HL-60/S4 (cell line): ENCODE results near the gene TCF23.
"Not testable (repeated sequence)": the region's sequence is repeated elsewhere in the genome, so short reads cannot be mapped to it uniquely, and the experiment has no call there.

Experiments
- in situ Hi-C: fragments of 300-500 bp; cut with MboI; formaldehyde crosslinking; loops from 2 replicates; pipeline ENCODE4 v1.14.3; 2022; ENCODE audit warnings: low sequenced_read_pairs

Gene TCF23

DNA sequence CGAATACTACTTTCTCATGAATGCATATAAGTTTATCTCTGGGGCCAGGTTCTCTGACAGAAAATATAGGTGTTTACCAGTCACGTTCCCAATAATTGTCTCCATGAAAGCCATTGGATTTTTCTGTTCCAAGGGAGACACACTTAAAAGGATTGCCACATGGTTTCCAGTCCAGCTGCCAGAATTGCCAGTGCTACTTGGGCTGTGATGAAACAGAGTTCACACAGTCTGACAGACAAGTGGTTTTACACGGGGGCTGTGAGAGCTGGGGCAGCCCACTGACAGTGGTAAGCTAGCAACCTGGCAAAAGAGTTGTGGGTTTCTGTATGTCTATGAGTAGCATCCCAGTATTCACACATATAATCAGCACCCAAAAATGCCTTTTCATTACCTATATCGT is 35.3 kb downstream of the TCF23 start:
- in situ Hi-C loops = no loop called here

DNA sequence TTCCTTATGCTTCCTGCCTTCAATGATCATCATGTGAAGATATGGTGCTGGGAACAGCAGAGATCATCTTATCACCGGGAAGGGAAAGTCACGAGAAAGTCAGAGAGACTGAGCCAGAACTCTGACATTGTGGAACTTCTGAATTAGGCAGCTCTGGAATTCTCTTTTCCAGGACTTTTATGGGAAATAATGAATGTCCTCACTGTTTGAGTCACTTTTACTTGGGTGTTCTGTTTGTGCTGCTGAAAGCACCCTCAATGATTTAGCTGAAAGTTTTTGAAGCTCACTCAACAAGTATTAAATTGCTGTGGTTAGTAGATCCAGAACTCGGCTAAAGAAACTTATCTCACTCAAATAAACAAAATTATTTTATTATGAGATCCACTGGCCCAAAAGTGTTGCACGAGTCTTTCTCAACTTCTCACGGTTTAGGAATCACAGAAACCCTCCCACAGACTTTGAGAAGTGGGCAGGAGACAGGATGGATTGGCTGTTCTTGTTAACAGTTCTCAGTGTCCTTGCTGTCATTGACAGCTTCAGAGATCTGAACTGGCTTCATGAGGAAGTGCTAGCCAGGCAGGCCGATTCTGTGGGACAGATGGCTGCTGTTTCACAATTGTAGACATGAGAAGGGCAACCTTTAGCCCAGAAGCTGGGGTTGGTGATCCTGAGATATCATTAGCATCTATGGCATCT is 36.7 kb downstream of the TCF23 start:
- in situ Hi-C loops = no loop called here

DNA sequence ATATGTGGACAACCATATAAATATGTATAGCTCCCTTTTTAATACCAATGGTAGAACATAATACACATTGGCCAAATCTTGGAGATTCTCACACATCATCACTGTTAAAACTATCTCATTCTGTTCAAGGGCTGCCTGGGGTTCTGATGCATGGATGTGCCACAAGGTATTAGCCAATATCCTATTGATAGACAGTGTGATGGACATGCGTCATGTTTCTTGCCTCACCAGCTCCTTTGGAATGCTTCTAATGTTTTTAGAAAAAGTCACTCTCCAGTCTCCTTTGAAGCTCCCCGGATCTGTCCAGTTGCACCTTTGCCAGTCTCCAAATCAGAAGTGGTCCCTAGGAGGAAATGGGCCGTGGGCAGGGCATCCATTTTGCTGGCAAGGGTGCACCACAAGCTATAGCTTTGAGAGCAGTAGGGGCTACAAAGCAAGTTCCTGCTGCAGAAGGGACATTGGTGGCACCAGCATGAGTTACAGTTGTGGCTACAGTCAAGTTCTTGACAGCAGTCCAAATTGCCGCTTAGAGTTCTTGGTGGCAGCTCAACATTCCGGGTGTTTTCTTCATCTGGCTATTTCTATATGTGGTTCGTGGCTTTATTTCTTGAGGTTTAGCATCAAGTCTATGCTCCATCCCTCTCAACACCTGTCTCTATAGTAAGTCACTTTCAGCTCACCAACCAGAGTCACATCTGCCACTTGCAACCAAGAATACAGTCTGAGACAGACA is 38.0 kb downstream of the TCF23 start:
- in situ Hi-C loops = no loop called here

DNA sequence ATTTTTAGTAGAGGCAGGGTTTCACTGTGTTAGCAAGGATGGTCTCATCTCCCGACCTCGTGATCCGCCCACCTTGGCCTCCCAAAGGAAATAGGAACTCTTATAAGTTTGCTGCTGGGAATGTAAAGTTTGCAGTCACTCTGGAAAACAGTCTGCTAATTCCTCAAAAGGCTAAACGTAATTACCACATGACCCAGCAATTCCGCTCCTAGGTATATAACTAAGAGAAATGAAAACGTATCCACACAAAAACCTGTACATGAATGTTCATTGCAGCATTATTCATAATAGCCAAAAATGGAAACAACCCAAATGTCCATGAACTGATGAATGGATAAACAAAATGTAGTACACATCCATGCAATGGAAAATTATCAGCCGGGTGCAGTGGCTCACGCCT is 41.2 kb downstream of the TCF23 start:
- in situ Hi-C loops = no loop called here

DNA sequence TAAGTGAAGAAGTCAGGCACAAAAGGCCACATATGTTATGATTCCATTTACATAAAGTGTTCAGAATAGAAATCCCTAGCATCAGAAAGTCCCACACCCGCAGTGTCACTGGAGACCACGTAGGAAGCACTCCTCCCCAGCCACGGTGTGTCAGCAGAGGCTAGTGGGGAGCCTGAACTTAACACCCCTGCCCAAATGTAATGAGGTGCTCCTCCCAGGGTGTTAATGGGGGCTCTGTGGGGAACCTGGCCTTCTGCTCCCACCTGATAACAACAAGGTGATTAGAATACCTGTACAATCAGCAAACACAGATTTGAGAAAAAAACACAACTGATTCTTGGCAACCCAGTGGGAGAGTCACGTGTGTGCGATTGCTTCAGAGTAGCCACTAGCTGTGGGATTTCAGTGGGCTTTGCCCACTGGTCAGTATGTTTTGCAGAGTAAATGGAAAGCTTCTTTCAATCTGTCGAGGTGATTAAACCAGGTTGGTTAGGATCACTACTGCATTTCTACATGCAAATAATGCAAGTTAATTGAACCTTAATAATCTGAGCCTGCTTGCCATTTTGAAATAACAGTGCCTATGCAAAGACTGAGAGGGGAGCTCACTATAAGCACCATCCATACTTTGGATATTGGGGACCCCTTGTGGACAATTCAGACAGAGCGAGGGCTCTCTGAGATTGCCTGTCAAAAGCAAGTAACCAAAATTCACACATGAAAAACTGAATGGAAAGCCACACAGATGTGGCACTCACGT is 42.4 kb downstream of the TCF23 start:
- in situ Hi-C loops = no loop called here

DNA sequence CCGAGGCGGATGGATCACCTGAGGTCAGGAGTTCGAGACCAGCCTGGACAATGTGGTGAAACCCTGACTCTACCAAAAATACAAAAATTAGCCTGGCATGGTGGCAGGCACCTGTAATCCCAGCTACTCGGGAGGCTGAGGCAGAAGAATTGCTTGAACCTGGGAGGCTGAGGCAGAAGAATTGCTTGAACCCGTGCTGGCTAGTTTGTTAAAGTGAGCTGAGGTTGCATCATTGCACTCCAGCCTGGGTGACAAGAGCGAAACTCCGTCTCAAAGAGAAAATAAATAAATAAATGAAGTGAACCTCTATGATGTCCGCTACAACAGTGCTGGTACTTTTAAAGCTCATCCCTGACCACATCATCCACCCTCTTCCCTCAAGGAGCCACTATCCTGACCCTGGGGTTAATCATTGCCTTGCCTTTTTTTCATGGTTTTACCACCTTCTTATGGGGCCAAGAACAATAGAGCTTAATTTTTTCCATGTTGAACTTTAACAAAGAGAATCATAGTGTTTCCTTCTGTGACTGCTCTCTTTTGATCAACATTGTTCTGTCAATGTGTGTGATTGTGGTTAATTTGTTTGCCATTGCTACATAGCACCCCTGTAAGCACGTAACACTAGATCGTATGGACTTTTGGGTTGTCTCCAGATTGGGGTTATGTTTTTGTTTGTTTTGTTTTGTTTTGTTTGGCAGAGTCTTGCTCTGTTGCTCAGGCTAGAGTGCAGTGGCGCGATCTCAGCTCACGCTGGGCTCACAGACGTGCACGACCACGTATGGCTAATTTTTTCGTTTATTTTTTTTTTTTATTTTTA is 45.9 kb downstream of the TCF23 start:
- in situ Hi-C loops = no loop called here

DNA sequence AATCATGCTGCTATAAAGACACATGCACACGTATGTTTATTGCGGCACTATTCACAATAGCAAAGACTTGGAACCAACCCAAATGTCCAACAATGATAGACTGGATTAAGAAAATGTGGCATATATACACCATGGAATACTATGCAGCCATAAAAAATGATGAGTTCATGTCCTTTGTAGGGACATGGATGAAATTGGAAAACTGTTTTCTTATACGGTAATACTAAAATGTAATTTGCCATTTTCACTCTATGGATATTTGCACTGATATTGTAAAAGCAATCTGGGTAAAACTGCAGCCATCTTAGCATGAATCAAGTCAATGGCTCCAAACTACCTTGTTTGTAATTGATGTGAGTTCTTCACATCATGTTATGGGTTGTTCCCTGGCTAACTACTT is 47.0 kb downstream of the TCF23 start:
- in situ Hi-C loops = not testable (repeated sequence)

DNA sequence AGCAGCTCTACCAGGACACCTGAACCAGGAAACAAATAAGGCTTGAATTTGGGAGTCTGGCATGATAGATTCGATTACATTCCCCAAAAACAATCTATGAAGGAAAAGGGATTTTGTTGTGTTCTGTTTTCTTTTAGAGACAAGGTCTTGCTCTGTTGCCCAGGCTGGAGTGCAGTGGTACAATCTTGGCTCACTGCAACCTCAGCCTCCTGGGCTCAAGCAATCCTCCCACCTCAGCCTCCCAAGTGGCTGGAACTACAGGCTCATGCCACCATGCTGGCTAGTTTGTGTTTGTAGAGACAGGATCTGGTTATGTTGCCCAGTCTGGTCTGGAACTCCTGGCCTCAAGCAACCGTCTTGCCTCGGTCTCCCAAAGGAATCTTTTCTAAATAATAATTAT is 49.3 kb downstream of the TCF23 start:
- in situ Hi-C loops = not testable (repeated sequence)

DNA sequence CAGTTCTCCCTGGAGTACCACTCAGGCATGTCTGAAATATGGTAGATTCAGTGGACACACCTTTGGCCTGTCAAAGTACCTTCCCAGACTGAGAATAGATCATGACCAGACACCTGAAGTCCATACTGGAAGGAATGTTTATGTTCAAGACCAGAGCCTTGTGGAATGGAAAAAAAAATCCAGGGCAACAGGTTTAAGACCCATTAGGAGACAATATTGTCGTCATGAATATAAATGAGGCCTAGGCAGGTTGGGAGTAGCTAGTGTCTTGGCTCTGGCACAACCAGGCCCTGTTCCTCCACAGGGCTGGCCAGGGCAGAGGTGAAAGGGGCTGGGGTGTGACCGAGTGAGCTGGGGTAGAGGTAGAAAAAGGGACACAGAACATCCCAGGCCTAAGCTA is 49.8 kb downstream of the TCF23 start:
- in situ Hi-C loops = no loop called here

DNA sequence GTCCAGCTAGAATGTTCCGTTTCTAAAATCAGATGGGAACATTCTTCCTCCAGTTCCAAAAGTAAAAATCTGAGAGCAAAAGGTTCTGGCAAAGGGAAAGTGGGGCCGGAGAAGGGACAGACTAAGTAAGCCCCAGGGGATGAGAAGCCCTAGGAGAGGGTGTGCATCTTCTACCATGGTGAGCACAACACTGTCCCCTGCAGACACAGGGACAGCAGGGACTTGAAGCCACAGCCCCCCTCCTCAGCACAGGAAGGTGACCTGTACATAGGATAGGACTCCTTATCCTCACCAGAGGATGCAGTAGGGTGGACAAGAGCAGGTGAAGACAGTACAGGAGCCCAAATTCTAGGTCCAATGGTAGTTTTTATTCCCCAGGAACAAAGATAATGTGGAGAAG is 50.4 kb downstream of the TCF23 start:
- in situ Hi-C loops = no loop called here

DNA sequence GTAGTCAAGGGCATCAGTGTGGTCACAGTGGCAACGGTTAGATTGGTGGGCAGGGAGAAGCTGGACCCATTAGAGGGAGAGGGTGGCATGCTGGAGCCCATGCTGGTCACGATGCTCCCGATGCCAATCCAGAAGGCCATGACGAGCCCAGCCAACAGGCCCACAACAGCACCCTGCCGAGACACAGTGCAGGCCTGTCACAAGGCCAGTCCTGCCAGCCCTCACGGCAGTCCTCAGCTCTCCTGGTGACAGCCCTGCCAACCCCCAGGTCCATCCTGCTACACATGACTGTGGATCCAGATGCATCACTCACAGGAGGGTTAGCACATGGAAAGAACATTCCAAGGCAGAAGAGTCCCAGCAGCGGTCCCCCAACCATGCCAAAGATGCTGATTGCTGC is 52.9 kb downstream of the TCF23 start:
- in situ Hi-C loops = no loop called here

DNA sequence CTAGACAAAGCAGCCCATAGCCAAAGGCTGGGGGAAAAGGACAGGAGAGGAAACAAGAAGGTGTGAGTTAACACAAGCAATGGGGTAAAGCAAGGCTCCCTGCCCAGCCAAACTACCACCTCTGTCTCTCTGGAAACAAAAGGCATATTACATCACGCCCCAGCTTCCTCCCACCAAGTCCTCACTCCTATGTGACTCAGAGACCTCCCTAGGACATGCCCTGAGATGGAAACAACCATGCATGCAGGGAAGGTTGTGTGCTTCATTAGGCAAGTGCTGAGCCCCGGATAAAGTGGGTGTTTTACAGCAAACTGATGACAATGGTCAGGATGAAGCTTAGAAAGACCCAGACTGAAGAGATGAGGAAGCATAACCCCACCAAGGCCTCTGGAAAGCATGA is 54.0 kb downstream of the TCF23 start:
- in situ Hi-C loops = no loop called here

DNA sequence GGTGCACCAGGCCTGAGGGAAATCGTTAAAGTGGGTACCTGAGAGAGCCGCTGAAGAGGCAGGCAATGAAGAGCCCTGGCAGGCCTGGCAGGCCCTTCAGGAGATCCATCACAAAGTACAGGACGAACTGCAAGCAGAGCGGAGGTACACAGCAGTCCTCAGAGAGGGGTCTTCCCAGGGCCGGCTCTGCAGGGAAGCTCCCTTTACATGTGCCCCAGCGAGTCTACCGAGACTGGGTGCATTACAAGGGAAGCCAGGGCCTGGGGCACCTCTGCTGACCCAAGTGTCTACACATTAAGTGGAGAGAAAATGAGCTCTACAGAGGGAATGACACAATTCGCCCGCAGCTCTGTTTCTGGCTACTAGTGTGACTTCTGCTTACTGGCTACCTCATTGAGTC is 54.9 kb downstream of the TCF23 start:
- in situ Hi-C loops = no loop called here

DNA sequence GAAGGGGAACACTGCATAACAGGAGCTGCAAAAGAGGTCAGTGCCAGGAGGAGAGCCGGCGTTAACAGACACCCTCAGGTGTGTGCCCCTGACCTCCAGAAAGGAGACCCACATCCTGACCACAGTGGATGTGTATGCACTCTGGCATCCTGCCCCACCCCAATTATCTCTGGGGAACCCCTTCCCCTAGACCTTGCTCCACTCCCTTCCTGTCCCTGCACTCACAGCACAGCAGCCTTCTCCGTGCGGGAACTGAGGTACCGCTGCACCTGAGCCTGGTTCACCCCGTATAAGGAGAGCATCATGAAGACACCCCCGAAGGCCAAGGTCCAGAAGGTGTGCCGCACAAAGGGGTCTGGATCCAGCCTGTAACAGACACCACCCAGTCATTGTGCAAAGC is 55.8 kb downstream of the TCF23 start:
- in situ Hi-C loops = no loop called here

DNA sequence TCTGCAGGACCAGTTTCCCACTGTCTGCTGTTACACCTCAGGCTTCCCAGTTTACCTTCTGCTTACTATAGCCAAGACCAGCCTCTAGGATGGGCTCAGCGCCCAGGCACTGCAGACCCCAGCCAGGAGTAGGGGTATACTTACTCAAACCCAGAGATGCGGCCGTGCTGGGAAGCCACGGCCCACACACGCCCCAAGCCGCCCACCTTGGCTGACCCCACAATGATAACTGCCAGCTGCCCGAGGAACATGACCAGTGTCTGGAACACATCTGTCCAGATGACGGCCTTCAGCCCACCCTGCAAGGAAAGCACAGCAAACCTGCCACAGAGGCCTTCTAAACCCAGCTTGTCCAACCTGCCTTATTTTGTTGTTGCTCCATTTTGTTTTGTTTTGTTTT is 56.4 kb downstream of the TCF23 start:
- in situ Hi-C loops = no loop called here

DNA sequence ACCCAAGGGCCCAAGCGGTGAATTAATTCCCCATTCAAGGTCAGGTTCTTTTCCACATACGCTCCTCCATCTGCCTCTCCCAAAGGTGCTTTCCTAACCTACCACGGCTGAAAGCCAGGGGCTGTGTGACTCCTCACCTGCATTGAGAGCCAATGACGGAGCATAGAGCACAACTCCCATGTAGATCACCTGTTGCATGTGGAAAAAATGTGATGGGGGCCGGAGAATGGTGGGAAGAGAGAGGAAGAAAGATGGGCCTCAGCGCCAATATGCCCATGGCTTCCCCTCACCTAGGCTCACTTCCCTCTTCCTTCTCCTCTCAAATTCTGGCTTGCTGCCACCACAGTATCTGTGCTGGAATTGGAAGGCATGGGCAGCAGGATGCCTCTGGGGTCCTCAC is 57.5 kb downstream of the TCF23 start:
- in situ Hi-C loops = no loop called here
